ENCODE measurements around the gene AGBL1. TPM values are rescaled to one million over a fixed set of nuclear protein-coding genes. Genes with fewer than 3 reads are reported as not detected.

AGBL1 gene
- polyA plus RNA-seq, 4 donors, result 0.06 to 0.09 (median 0.09) TPM; not detected in 1

DNA sequence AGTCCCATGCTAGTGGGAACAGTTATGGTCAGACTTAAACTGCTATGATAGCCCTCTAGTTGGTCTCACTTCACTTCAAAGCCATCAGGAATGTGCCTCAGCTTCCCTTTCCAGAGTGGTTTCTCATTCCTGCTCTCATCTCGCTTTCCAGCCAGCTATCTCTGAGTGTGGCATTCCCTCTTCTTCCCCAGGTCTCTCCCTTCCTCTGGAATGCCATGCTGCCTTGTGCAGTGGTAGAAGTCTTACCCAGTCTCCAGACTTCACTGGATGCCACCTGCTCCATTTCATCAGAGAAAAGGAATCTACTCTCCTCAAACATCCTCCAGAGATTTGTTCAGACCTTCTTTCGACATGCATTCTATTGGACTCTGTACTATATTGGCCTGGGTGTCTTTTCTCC is 83.0 kb downstream of the AGBL1 start:
- DNase-seq (ENCODE audit: low read depth in 4 of 4, low spot score in 3 of 4), result no peak

DNA sequence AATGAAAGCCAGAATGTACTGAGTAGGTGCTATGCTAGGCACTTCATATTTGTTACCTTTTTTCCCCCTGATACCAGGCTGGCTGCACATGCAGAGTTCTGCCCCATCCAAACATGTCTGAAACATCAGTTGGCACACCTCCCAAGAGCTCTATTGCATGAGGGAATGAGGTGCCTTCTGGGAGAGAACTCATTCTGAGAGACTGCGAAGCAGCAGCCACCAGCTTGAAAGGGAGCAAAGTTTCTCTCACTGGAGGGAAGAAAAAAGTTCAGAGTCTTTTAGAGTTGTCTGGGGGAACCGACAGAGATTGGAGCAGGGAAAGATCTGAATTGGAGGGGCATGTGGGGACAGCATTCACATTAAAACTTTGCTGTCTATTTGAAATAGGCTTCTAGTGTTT is 84.1 kb downstream of the AGBL1 start:
- DNase-seq (ENCODE audit: low read depth in 4 of 4, low spot score in 3 of 4), result no peak

DNA sequence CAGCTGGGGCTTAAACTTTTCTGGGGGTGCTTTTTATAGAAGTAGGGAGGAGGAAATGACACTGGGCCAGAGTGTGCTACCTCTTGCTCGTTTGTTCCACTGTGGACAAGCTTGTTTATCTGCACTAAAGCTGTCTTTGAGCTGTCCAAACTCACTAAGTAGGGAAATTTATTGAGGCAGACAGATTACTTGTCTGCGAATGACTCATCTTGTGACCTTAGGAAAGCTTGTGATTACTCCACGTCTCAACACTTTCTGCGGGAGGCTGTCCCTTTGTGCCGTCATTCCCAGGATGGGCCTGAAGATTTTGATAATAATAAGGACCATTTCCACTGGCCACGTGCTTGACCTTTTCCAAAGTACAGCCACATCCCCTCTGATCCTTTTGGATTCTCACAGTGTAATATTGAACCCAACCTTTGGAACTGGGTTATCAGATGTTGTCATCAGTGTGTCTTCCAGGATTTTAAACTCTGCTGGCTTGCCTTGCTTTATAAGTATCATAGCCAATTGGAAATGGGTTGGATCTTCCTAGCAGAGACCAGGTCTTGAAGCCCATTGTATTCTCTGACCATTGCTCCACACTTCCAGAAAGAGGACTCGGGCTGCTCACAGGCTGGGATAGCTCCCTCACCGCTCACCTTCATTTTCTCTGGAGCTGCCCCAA is 84.7 kb downstream of the AGBL1 start:
- DNase-seq (ENCODE audit: low read depth in 4 of 4, low spot score in 3 of 4), result peak in 2 of 4 donors; percentile 8 to 27

DNA sequence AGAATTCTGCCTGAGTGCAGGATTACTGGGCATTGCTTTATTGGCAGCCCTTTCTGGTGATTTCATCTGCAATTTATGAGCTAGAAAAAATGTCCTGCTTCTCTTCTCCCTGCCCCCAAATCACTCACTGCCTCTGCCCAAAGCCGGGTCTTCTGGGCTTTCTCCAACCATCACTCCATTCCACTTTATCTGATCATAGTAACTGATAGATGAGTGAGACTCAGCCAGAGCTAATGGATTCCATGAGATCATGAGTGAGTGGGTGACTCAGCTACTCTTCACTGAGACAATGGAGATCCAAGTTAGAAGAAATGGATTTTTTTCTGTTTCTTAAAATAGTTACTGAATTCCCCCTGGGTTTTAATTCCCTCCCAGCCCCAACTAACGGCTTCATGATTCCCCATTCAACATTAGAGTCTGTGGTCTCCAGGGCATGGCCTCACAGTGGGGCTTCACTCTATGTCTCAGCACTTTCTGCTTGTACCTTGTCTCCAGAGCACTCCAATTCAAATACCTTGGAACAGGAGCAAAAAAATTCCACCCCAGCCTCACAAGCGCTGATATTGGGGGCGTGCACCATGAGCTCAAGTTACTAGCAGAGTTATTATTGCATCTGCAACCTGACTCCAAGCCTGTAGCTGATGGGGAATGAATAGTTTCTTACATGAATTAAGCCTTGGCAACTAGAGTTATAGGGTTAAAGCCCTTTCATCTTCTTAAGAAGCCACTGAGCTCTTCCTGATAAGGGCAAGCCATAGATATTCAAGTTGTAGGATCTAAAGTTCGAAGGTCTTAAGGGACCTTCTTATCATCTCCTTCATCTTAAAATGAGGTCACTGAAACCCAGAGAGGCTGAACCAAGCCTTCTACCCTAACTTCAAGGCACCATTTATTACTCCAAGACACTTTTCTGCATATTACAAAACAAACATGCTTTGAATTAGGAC is 85.9 kb downstream of the AGBL1 start:
- DNase-seq (ENCODE audit: low read depth in 4 of 4, low spot score in 3 of 4), result no peak

DNA sequence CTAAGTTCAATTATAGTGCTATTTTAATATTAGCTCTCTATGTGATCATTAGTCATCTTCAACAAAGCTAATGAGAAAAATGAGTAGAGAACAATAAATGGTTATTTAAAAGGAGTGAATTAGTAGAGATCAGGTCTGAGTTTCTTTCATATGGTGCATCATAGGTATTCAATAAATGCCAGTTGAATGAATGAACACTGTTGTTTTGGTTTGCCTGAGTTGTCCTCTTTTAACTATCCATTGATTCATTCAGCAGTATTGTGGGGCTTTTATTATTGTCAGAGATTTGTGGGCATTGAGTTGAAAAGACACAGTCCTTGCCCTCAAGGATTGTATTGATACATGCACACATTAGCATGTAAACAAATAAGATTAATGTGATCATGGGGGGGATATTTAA is 88.2 kb downstream of the AGBL1 start:
- no peak for DNase-seq (ENCODE audit: low read depth in 4 of 4, low spot score in 3 of 4)

DNA sequence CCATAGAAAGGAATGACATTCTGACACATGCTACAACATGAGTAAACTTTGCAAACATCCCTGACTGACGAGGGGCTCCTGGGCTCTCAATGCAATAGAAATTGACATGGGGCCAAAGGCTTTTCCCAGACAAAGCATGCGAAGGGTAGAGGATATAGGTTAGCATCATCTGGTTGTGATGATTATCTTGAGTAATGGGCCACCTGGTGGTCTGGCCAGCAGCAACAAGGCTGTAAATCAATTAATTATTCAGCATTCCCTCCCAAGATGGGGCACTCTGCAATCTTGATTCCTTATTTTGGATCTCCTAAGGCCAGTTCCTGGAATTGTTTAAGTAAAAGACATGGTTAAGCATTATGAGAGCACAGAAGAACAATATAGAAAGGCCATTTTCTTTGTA is 99.2 kb downstream of the AGBL1 start:
- no peak for DNase-seq (ENCODE audit: low read depth in 4 of 4, low spot score in 3 of 4)

DNA sequence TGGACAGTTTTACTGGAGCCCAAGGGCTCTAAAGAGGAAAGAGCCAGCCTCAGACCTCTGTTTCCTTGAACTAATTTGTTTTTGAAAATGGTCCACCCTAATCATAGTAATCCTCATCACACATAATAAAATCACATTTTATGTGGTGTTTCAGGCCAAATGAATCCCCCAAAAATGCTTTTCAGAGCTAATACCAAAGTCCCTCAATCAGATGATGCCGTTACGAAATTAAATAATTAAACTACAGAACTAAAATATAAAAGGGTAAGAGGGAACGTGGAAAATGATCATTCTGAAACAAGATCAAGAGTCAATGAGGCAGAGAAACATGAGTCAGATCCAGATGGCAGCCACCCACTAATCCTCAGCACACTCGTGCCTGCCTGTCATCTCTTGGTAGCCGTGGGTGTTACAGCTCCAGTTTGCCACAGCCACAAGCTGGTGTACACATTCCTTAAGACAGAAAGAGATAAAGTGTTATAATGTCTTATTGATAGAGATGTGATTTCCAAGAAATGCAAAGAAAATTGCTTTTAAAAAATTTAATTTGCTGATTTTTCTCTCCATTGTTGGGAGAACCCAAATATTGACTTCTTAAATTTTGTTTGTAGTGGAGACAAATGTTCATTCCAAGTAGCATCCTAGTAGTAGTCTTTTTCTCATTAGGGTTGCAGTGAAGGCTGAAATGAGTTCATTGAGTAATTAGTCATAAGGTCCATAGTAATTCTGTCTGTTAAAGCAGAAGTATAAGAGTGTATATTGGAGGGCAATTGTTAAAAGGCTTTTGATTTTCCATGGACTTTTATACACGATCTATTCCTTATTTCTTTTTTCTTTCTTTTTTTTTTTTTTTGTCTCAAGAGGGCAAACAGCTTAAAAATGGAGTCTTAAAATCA is 104.2 kb downstream of the AGBL1 start:
- DNase-seq (ENCODE audit: low read depth in 4 of 4, low spot score in 3 of 4), result no peak

DNA sequence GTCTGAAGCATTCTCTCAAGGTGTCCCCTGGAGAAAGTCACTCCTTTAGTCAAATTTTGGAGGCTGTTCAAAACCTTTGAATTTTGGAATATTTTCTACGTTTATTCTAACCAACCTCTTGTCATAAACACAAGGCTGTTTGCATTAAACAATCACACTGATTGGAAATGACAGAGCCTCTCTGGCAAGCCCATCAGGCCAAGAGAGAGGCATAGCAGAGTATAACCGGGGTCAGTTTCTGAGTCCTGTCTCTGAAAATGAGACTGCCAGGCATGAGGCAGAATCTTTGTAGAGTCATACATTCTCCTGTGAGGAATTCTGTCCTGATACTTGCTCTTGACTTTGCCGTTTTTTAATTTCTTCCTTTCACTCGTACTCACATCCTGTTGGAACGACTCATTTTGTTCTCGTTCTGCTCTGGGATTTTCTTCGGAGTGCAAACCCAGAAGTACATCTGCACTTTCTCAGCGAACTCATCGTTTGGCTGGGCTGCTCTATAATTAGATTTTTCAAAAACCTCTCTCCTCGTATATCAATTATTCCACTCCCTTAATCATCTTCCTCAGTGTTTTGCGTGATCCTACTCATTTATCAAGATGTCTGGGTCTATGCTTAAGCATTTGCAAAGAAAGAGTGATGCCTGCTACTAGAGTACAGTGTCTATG is 114.2 kb downstream of the AGBL1 start:
- DNase-seq (ENCODE audit: low read depth in 4 of 4, low spot score in 3 of 4), result no peak

DNA sequence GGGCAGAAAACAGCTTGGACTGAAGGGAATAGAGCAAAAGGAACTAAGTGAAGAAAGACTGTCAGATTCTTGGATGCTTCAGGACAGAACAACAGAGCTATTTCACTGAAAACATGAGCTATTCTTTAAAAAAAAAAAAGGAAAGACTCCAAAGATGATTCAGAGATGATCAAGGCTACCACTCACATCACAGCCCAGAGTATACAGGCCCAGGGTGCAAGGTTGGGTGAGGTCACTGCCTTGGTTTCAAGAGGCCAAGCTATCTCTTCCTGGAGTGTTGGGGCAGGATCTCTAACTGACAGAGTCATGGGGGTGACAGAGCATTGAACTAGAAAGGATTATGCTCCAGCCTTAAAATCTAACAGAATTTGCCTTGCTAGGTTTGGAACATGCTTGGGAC is 118.1 kb downstream of the AGBL1 start:
- no peak for DNase-seq (ENCODE audit: low read depth in 4 of 4, low spot score in 3 of 4)

DNA sequence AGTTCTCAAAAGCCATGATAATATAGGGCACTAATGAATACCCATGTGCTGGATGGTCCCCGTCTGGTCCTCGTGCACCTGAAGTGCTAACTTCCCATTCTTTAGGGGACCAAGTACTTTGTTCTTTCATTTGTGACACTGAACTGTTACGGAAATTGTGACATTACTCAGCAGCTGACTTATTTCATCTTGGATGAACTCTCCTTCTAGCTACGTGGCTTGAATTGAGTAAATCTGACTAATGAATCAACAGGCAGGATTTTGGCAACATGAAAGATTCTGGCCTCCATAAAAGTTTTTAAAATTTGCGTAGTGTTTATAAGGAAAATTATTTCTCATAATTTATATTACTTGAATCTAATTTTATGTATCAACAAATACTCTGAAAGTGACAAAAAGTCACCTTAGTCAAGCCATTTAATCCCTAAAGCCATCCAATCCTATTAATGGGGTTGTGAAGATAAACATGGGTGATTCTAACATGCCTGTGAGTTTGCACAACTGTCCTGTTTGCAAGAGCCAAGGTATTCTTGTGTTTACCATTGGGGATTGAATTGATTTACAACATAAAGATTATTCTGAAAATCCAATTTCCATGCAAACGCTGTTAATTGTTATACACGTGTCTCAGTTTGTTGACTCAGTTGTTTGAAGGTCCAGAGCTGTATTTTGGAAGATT is 119.9 kb downstream of the AGBL1 start:
- DNase-seq (ENCODE audit: low read depth in 4 of 4, low spot score in 3 of 4), result no peak

DNA sequence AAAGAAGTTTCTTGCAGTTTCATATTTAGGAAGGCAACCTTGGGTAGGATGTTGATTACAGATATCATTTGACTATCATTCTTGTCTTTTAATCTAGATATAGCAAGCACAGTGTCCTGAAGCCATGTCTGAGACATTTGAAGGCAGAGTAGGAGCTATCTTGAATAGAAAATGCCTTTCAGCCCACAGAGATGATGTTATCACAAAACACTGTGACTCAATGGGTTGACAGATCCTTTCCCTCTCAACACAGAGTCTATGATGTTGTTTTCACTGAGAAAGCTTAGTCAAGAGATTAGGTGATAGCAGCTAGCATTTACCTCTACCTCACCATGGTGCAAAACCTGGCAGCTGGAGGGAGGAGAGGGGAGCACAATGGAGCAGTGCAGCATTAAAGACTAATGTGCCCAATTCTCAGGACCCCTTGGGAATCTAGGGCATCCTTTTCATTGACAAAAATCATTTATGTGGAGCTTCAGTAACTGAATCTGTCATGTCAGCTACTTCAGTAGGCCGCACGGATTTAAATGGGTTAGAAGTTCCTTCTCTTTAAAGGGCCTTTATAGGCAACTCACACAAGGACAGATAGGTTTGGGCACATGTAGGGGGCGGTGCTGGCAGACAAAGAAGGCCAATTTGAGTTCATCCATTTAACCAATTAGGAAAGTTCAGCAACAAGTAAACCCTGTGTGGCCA is 121.8 kb downstream of the AGBL1 start:
- DNase-seq (ENCODE audit: low read depth in 4 of 4, low spot score in 3 of 4), result no peak

DNA sequence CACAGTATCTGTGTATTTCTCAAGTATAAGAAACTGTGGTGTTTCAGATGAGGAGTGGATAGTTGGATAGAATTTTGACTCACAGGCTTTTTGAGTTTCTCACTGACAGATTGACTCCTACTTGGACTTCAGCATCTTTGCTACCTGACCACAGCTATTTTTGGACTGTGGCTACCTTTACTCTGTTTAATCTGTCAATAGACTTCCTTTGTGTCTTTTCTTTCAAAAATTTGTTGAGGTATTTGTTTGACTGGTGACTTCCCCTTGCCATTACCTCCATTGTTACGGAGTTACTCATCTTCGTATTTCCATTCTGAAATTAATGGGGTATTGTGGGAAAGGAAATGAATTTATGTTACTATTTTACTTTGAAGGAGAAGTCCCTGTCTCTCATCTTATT is 123.8 kb downstream of the AGBL1 start:
- no peak for DNase-seq (ENCODE audit: low read depth in 4 of 4, low spot score in 3 of 4)

DNA sequence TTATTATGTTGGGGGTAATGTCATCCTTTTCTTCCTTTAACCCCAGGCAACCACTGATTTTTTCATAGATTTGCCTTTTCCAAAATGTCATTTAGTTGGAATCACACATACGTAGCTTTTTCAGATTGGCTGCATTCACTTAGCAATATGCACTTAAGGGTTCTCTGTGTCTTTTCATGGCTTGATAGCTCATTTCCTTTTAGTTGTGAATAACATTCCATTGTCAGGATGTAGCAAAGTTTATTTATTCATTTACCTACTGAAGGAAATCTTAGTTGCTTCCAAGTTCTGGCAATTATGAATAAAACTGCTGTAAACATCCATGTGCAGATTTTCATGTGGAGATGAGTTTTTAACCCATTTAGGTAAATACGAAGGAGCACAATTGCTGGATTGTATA is 125.4 kb downstream of the AGBL1 start:
- DNase-seq (ENCODE audit: low read depth in 4 of 4, low spot score in 3 of 4), result no peak

DNA sequence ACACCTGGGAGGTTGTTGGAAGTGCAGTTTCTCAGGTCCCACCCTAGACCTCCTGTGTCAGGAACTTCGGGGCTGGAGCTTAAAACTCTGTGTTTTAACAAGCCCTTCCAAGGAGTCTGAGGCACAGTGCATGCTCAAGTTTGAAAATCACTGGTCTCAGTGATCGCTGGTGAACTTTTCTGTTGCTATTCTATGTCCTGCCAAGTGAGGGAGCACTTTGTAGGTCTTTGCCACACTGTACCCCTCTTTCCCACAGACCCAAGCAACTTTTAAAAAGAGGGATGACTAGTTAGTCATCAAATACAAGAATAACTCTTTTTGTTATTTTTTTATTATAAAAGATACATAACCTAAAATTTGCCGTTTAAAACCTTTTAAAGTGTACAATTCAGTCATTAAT is 133.7 kb downstream of the AGBL1 start:
- DNase-seq (ENCODE audit: low read depth in 4 of 4, low spot score in 3 of 4), result no peak

DNA sequence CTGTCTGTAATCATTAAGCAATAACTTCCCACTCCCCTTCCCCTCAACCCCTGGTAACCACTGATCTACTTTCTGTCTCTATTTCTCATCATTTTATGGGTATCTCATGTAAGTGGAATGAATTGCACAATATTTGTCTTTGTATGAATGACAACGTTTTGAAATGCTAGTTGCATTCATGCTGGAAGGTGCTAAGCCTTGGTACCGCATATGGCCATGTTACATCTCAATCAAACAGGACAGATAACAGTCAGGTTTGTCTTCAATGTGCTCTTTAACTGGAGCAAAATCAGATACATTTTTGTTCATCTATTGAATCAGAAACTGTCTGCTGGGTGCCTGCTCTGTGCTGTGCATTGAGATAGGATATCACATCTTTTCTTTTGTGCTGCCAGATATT is 134.2 kb downstream of the AGBL1 start:
- DNase-seq (ENCODE audit: low read depth in 4 of 4, low spot score in 3 of 4), result no peak

DNA sequence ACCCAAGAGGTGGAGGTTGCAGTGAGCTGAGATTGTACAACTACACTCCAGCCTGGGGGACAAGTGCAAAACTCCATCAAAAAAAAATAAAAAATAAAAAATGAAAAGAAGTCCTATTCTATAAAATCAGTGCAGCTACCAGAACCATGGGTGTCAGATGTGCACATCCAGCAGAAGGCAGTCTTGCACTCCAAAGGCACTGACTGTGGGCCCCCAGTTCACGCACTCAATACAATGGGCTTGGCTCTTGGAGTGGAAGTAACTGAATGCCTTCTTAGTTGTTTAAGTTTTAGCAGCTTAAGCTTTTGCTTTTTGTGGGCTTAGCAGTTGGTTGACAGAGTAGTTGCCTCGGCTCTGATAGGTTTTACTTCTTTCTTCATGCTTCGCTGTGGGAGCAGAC is 141.4 kb downstream of the AGBL1 start:
- DNase-seq (ENCODE audit: low read depth in 4 of 4, low spot score in 3 of 4), result no peak

DNA sequence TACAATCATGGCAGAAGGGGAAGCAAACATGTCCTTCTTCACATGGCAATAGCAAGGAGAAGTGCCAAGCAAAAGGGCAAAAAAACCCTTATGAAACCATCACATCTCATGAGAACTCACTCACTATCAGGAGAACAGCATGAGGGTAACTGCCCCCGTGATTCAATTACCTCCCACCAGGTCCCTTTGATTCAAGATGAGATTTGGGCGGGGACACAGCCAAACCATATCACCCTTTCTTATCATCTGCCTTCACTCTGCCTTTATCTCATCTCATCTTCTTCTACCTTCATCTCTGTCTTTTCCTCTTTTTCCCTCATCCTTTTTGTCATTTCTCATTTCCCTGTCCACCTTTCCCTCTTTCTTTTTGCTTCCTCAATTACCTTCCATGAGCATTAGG is 149.6 kb downstream of the AGBL1 start:
- no peak for DNase-seq (ENCODE audit: low read depth in 4 of 4, low spot score in 3 of 4)

DNA sequence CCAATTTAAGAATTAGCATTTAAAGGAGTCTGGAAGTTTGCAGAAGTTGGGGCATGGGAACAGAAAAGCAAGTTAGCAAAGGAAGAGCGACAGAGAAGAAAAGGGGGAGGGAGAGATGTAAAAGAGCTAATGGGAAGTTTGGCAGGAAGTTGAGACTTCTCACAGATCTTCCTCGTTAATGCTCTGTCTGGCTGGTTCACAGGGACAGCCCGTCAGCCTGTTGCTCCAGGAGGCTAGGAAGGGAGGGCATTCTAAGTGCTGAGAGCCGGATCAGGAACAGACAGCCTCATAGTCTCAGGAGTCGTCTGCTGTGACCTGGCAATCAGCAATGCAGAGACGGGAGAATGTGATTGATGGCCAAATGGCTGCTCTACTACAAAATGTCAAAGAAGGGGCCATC is 150.3 kb downstream of the AGBL1 start:
- no peak for DNase-seq (ENCODE audit: low read depth in 4 of 4, low spot score in 3 of 4)

All from left renal pelvis (tissue), 4 donors.